ENCODE data around the gene CDT1.

CDT1 gene

DNA sequence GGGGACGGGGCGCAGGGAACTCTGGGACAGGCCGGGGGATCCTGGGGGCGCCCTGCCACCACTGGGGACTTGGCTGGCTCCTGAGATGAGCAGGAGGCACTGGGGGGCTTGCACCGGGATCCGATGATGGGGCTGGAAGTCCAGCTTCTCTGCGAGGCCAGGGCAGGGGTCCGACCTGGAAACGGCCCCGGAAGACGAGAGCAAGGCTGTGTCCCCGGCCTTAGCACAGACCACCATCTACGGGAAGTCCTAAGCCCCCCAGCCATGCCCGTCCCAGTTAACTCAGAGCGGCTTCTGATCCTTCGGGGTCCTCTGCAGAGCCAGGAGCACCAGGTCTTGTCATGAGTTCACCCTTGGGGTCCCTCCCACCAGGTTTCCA lies 573 bp downstream of the CDT1 start:
- Histone ChIP-seq H3K4me3 (ENCODE audit: low read length) (peak overlapping the region; percentile 80), H3K9me3 (ENCODE audit: control insufficient read depth, low read depth, low read length) (no peaks in the 10 kb centered on the region), H3K4me1 (ENCODE audit: control insufficient read depth, low read depth, low read length) (peaks cover 5% of the 10 kb centered on the region), H3K9ac (ENCODE audit: low read length) (peak overlapping the region; percentile 76), H3K36me3 (ENCODE audit: control insufficient read depth, low read depth, low read length) (peaks cover 44% of the 10 kb centered on the region), H3K27ac (ENCODE audit: low read length) (no peak overlapping the region), H3K27me3 (ENCODE audit: control insufficient read depth, insufficient read depth, low read length) (no peaks in the 10 kb centered on the region)

DNA sequence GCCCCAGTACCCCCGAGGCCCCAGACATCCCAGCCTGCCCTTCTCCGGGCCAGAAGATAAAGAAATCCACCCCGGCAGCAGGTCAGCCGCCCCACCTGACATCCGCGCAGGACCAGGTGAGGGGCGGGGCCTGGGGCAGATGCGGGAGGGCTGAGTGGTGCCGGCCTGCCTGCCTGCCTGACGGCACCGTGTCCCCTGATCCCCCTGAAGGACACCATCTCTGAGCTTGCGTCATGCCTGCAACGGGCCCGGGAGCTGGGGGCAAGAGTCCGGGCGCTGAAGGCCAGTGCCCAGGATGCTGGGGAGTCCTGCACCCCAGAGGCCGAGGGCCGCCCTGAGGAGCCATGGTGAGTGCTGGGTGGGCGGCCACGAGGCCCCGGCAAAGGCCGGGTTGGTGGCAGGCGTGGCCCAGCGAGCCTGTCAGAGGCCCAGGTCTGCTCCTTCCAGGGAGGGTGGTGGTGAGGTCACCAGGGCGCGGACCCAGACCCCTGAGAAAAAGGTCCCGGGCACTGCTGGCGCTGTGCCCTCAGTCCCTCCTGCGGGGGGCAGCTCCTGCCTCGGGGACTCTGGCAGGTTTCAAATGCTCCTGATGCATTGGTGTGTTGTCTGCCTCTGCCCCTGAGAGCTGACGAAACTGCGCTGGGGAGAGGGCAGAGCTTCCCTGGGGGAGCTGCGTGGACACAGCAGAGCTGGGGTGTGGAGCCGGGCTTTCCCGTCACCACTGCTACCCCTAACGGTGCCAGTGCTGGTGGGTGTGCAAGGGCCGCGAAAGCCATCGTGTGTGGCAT lies 1.2 kb downstream of the CDT1 start:
- Histone ChIP-seq H3K36me3 (ENCODE audit: control insufficient read depth, low read depth, low read length) (peaks cover 50% of the 10 kb centered on the region), H3K27ac (ENCODE audit: low read length) (no peak overlapping the region), H3K4me3 (ENCODE audit: low read length) (peak overlapping the region; percentile 80), H3K9me3 (ENCODE audit: control insufficient read depth, low read depth, low read length) (no peaks in the 10 kb centered on the region), H3K9ac (ENCODE audit: low read length) (peak overlapping the region; percentile 76), H3K27me3 (ENCODE audit: control insufficient read depth, insufficient read depth, low read length) (no peaks in the 10 kb centered on the region), H3K4me1 (ENCODE audit: control insufficient read depth, low read depth, low read length) (peaks cover 5% of the 10 kb centered on the region)

DNA sequence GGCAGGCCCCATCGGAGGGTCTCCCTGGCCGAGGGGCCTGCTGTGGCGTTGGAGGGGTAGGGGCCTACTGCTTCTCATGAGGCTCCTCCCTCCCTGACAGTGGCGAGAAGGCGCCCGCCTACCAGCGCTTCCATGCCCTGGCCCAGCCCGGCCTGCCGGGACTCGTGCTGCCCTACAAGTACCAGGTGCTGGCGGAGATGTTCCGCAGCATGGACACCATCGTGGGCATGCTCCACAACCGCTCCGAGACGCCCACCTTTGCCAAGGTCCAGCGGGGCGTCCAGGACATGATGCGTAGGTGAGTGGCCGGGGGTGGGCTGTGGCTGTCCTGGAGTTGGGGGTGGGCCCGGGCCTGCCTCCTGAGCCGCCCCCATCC lies 1.7 kb downstream of the CDT1 start:
- Histone ChIP-seq H3K27ac (ENCODE audit: low read length) (no peak overlapping the region), H3K4me1 (ENCODE audit: control insufficient read depth, low read depth, low read length) (peaks cover 8% of the 10 kb centered on the region), H3K36me3 (ENCODE audit: control insufficient read depth, low read depth, low read length) (peaks cover 53% of the 10 kb centered on the region), H3K4me3 (ENCODE audit: low read length) (no peak overlapping the region), H3K9ac (ENCODE audit: low read length) (no peak overlapping the region), H3K27me3 (ENCODE audit: control insufficient read depth, insufficient read depth, low read length) (no peaks in the 10 kb centered on the region), H3K9me3 (ENCODE audit: control insufficient read depth, low read depth, low read length) (no peaks in the 10 kb centered on the region)

DNA sequence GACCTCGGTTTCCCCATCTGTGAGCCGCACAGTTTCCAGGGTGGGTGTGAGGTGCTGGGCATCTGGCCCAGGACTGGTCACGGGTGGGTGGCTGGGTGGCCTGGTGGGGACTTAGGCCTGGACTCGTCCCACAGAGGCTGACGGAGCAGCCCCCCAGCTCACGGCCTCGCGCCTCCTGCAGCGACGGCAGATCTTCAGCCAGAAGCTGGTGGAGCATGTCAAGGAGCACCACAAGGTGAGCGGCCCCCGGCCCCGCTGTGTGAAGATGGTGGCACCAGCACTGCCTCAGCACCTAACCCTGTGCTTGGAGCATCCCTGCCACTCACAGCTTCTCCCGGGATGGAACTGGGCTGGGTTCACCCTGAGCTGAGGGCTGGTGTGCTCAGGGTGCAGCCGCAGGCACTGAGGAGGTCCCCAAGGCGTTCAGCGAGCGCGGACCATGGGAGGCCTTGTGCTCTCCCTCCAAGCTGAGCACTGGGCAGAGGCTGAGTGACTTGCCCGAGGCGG lies 2.4 kb downstream of the CDT1 start:
- H3K4me1 ChIP-seq (ENCODE audit: control insufficient read depth, low read depth, low read length): peaks cover 11% of the 10 kb centered on the region

DNA sequence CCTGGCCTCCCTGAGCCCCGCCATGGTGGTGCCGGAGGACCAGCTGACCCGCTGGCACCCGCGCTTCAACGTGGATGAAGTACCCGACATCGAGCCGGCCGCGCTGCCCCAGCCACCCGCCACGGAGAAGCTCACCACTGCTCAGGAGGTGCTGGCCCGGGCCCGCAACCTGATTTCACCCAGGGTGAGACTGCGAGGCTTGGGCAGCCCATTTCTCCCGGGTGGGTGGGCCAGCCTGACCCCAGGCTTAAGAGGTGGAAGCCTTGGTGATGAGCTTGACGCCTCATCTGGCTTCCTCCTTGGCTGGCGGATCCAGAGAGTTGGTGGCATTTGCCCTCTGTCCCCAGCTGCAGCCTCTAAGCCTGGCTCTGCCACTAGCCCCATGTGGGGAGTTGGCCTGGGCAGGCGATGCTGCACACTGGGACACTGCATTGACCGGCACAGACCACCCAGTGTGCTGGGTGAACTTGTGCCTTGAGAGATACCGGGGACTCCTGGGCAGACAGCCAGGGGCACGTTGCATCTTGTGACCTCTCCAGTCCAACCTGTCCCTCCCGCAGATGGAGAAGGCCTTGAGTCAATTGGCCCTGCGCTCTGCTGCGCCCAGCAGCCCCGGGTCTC lies 3.0 kb downstream of the CDT1 start:
- no peak overlapping the region for H3K9ac ChIP-seq (ENCODE audit: low read length)
- H3K4me1 ChIP-seq (ENCODE audit: control insufficient read depth, low read depth, low read length): peaks cover 11% of the 10 kb centered on the region
- no peak overlapping the region for H3K4me3 ChIP-seq (ENCODE audit: low read length)
- H3K9me3 ChIP-seq (ENCODE audit: control insufficient read depth, low read depth, low read length): no peaks in the 10 kb centered on the region
- H3K36me3 ChIP-seq (ENCODE audit: control insufficient read depth, low read depth, low read length): peaks cover 53% of the 10 kb centered on the region
- H3K27ac ChIP-seq (ENCODE audit: low read length): no peak overlapping the region
- H3K27me3 ChIP-seq (ENCODE audit: control insufficient read depth, insufficient read depth, low read length): no peaks in the 10 kb centered on the region

More for the DNA sequence above, 2.4 kb downstream of the CDT1 start:
- no peaks in the 10 kb centered on the region for H3K27me3 ChIP-seq (ENCODE audit: control insufficient read depth, insufficient read depth, low read length)
- no peaks in the 10 kb centered on the region for H3K9me3 ChIP-seq (ENCODE audit: control insufficient read depth, low read depth, low read length)
- H3K36me3 ChIP-seq (ENCODE audit: control insufficient read depth, low read depth, low read length): peaks cover 53% of the 10 kb centered on the region
- H3K9ac ChIP-seq (ENCODE audit: low read length): no peak overlapping the region
- H3K4me3 ChIP-seq (ENCODE audit: low read length): no peak overlapping the region
- no peak overlapping the region for H3K27ac ChIP-seq (ENCODE audit: low read length)

DNA sequence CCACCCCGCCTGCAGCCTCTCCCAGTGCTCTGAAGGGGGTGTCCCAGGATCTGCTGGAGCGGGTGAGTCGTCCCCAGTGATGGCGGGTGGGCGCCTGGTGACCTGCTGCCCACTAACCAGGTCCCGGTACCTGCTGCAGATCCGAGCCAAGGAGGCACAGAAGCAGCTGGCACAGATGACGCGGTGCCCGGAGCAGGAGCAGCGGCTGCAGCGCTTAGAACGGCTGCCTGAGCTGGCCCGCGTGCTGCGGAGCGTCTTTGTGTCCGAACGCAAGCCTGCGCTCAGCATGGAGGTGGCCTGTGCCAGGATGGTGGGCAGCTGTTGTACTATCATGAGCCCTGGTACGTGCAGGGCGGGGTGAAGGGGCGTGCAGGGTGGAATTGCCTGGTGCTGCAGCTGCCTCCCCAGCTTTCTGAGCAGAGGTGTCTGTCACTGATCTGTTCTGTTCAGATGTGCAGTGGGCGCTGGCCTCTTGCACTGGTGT lies 3.6 kb downstream of the CDT1 start:
- no peaks in the 10 kb centered on the region for H3K27me3 ChIP-seq (ENCODE audit: control insufficient read depth, insufficient read depth, low read length)
- no peaks in the 10 kb centered on the region for H3K9me3 ChIP-seq (ENCODE audit: control insufficient read depth, low read depth, low read length)
- peaks cover 11% of the 10 kb centered on the region for H3K4me1 ChIP-seq (ENCODE audit: control insufficient read depth, low read depth, low read length)
- no peak overlapping the region for H3K4me3 ChIP-seq (ENCODE audit: low read length)
- no peak overlapping the region for H3K9ac ChIP-seq (ENCODE audit: low read length)
- peaks cover 53% of the 10 kb centered on the region for H3K36me3 ChIP-seq (ENCODE audit: control insufficient read depth, low read depth, low read length)
- no peak overlapping the region for H3K27ac ChIP-seq (ENCODE audit: low read length)

DNA sequence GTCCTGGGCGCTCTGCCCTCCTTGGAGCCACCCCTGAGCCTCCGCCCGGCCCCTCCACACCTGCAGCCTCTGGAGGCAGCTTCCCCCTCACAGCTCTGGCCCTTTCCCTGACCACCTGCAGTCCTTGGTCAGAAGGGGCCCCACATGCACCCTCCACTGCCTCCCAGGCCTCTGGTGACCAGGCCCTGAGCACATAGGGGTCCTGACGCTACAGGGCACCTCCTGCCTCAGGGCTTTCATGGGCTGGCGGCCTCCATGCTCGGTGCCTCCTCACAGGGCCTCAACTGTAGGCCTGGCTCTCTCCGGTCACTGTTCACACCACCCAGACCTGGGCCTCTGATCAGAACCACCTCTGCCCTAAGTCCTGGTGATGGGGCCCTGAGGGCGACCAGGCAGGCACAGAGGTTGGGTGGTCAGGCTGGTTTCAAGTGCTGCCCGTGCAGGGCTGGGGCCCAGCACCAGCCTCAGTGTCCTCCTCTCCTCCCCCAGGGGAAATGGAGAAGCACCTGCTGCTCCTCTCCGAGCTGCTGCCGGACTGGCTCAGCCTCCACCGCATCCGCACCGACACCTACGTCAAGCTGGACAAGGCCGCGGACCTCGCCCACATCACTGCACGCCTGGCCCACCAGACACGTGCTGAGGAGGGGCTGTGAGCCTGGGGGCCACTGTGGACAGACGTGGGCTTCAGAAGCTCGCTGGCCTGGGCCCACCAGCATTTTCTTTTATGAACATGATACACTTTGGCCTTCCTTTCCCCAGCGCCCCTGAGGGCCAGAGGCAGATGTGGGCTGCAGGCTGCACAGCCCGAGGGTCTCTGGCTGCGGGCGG lies 4.3 kb downstream of the CDT1 start:
- H3K36me3 ChIP-seq (ENCODE audit: control insufficient read depth, low read depth, low read length): peaks cover 53% of the 10 kb centered on the region
- peaks cover 11% of the 10 kb centered on the region for H3K4me1 ChIP-seq (ENCODE audit: control insufficient read depth, low read depth, low read length)
- H3K9me3 ChIP-seq (ENCODE audit: control insufficient read depth, low read depth, low read length): no peaks in the 10 kb centered on the region
- H3K27ac ChIP-seq (ENCODE audit: low read length): no peak overlapping the region
- no peak overlapping the region for H3K9ac ChIP-seq (ENCODE audit: low read length)
- H3K27me3 ChIP-seq (ENCODE audit: control insufficient read depth, insufficient read depth, low read length): no peaks in the 10 kb centered on the region
- no peak overlapping the region for H3K4me3 ChIP-seq (ENCODE audit: low read length)

DNA sequence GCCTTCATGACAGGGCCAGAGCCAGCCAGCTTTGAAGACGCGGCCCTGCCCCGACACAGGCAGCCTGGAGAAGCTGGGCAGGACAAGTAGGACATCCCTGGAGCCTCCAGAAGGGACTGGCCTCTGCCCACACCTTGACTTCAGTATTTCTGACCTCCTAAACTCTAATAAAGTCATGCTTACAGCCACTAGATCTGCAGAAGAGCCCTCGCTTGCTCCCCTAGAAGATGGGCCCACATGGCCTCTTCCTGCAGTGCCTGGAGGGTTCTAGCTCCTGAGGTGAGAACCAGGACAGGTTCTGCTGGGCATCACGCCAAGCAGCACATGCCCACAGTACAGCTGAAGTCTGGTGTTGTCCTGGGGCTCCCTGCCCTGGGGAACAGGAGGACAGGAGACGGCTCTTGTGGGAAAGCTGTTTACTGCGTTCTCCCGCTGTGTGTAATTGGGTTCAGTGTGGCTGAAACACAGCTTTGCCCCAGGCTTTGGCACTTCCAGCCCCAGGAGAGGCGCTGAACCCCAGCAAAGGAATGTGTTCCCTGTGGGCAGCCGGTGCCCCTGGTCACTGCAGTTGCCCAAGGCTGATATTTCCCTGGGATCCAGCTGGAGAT lies 5.6 kb downstream of the CDT1 start:
- no peak overlapping the region for H3K9ac ChIP-seq (ENCODE audit: low read length)
- H3K4me3 ChIP-seq (ENCODE audit: low read length): no peak overlapping the region
- no peaks in the 10 kb centered on the region for H3K27me3 ChIP-seq (ENCODE audit: control insufficient read depth, insufficient read depth, low read length)
- H3K4me1 ChIP-seq (ENCODE audit: control insufficient read depth, low read depth, low read length): peaks cover 11% of the 10 kb centered on the region
- H3K9me3 ChIP-seq (ENCODE audit: control insufficient read depth, low read depth, low read length): no peaks in the 10 kb centered on the region
- H3K36me3 ChIP-seq (ENCODE audit: control insufficient read depth, low read depth, low read length): peaks cover 53% of the 10 kb centered on the region
- H3K27ac ChIP-seq (ENCODE audit: low read length): no peak overlapping the region

DNA sequence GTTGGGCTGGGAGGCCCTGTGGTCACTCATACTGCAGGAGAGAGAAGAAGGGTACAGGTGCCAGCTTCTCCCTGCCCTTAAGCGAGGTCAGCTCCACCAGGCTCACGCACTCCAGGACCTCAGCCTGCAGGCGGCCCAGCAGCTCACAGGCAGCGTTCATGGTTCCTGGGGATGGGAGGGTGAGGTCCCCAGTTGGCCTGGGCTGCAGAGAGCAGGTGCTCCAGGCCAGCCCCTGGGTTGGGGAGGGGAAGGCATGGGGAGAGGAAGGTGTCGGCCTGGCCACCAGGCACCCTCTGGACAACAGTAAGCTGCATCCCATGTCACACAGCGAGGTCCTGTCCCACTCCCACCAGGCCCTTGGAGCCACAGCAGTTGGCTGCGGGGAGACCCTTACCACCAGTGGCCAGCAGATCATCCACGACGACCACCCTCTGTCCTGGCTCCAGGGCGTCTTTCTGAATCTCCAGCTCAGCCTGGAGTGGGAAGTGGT lies 6.1 kb downstream of the CDT1 start:
- Histone ChIP-seq H3K27me3 (ENCODE audit: control insufficient read depth, insufficient read depth, low read length) (no peaks in the 10 kb centered on the region), H3K9ac (ENCODE audit: low read length) (no peak overlapping the region), H3K9me3 (ENCODE audit: control insufficient read depth, low read depth, low read length) (no peaks in the 10 kb centered on the region), H3K27ac (ENCODE audit: low read length) (no peak overlapping the region), H3K4me1 (ENCODE audit: control insufficient read depth, low read depth, low read length) (peaks cover 9% of the 10 kb centered on the region), H3K36me3 (ENCODE audit: control insufficient read depth, low read depth, low read length) (peaks cover 53% of the 10 kb centered on the region), H3K4me3 (ENCODE audit: low read length) (no peak overlapping the region)

DNA sequence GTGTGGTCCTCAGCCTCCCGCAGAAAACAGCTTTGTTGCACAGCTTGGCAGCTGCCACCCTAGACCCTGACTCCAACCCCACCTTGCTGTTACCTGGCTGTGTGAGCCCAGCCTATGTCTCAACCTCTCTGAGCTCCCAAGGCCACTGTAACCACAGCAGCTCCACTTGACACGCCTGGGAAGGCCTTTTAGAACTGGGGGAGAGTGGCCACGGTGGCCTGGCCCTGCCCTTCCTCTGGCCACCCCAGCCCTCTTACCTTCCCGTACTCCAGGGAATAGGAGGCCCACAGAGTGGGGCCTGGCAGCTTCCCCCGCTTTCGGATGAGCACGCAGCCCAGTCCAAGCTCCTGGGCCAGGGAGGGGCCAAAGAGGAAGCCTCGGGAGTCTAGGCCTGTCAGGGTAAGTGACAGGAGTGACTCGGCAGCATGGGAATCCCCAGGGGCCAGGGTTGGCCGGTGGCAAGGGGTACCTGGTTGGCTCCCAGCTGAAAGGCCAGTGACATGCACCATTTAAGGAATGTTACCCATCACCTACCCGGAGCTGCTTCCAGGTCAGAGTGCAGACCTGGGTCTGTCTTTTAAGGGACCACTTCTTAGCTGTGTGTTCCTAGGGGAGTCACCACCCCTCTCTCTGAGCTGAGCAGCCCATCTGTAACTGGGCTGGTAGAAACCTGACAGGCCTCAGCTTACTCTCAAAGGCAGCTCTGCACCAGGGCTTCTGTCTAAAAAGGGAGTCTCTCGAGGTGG lies 6.8 kb downstream of the CDT1 start:
- no peaks in the 10 kb centered on the region for H3K27me3 ChIP-seq (ENCODE audit: control insufficient read depth, insufficient read depth, low read length)
- peaks cover 47% of the 10 kb centered on the region for H3K36me3 ChIP-seq (ENCODE audit: control insufficient read depth, low read depth, low read length)
- H3K27ac ChIP-seq (ENCODE audit: low read length): no peak overlapping the region
- H3K9me3 ChIP-seq (ENCODE audit: control insufficient read depth, low read depth, low read length): no peaks in the 10 kb centered on the region
- peak overlapping the region; percentile 87 for H3K4me3 ChIP-seq (ENCODE audit: low read length)
- peaks cover 7% of the 10 kb centered on the region for H3K4me1 ChIP-seq (ENCODE audit: control insufficient read depth, low read depth, low read length)
- peak overlapping the region; percentile 93 for H3K9ac ChIP-seq (ENCODE audit: low read length)

All from iPS-18a (cell line).